DMS53 treated with DMSO at 0.1 percent for 48 hours (cell line): Measurements from ENCODE around the gene RPP38.
A peak's percentile ranks its signal among the peaks of the same experiment; 100 is the strongest.

Experiments
- DNase-seq: peaks from one replicate; lab custom pipeline; 2025; ENCODE audit not compliant: unreplicated experiment; lab: John Stamatoyannopoulos, UW

The RPP38 gene

GRCh38 chr10:15097011-15097812 is at the start of gene RPP38:
Gene RPP38 (plus strand): TSS chr10:15097355. CDS start chr10:15103315, 5,960 bp downstream.
- peak; percentile 96 for DNase-seq

DNA sequence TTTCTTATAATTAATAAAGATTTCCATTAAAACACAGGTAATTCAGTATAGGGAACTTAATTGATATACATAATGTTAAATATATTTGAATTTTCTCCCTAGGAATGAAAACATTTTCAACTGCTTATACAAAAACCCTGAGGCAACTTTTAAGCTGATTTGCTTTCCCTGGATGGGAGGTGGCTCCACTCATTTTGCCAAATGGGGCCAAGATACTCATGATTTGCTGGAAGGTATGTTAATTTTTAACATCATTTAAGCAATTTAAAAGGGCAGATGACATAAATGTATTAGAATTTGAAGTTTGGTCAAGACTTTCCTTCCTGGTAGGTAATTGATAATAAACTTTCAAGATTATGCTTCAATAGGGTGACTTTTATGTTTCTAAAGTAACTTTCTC is 47.6 kb upstream of the RPP38 start:
- DNase-seq, result no peak

DNA sequence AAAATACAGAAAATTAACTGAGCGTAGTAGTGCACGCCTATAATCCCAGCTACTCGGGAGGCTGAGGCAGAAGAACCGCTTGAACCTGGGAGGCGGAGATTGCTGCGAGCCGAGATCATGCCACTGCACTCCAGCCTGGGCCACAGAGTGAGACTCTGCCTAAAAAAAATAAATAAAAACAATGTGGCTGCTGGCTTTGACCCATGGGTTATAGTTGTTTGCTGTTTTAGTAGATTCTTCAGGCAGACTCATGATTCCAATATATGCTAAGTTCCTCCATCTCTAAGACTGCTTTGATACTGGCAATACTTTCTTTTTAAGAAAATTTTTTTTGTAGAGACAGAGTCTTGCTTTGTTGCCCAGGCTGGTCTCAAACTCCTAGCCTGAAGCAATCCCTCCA is 45.0 kb upstream of the RPP38 start:
- DNase-seq, result no peak

DNA sequence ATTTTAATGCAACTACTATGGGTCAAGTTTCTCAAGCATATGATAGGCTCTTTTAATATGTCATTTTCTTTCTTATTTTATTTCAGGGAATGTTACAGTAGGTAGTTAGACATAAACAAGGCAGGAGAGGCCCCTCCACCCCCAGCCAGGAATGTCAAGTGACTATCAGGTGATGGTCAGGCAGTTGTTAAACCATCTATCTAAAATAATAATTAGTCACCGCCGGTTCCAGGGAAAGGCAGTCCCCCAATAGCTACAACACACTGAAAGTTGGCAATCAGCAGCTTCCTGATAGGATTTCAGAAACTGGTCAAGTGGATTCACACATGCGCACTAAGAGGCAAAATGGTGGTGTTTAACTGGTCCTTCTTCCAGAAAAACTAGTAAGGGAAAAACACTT is 44.1 kb upstream of the RPP38 start:
- DNase-seq, result no peak

- no peak for DNase-seq
Observed at GRCh38 chr10:15058689-15059088, 38.5 kb upstream of the RPP38 start.

DNA sequence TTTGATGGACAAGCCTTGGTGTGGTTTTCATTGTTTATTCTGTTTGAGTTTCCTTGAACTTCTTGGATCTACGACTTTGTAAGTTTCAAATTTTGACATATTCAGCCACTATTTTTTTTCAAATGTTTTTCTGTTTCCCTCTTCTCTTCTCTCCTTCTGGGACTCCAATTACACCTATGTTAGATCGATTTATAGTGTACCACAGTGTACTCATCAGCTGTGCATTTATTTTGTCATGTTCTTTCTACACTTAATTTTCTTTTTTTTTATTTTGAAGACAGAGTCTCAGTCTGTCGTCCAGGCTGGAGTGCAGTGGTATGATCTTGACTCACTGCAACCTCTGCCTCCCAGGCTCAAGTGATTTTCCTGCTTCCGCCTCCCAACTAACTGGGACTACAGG is 37.2 kb upstream of the RPP38 start:
- no peak for DNase-seq

- no peak for DNase-seq
Observed at GRCh38 chr10:15060638-15061037, 36.5 kb upstream of the RPP38 start.

DNA sequence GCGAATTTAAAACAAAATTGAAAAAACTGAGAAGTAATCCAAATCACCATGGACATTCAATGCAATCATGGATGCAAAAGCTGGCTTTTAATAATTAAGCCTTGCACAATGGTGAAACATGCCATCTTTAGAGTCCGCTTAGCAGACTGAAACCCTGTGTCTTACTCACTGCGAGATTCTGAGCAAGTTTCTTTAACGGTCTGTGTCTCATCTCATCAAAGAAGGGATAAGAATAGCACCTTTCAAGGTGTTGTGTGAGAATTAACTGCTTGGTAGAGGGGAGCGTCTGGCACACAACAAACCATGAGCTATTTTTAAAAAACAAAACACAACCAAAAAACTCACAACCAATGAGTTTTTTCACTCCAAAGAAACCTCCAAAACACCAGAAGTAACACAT is 30.0 kb upstream of the RPP38 start:
- DNase-seq, result no peak

- DNase-seq, result no peak
Observed at GRCh38 chr10:15068802-15069201, 28.4 kb upstream of the RPP38 start.

- DNase-seq, result no peak
Observed at GRCh38 chr10:15069230-15069629, 27.9 kb upstream of the RPP38 start.

DNA sequence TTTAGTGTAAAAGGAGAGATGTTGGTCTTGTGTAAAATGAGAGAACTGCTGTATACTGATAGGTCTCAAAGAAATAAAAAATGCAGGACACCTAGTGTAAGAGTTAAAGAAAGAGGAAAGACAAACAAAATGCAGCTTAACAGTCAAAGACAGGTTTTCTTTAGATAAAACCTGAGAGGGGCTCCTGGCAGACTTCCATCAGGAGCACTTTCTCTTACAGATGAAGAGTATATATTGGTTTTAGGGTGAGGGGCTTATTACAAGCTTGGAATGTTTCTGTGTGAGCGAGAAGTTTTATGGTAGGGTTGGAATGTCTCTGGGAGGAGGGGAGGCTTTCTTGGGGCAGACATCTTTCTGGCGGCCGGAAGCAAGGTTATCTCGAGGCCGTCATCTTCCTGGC is 24.8 kb upstream of the RPP38 start:
- DNase-seq, result no peak

- no peak for DNase-seq
Observed at GRCh38 chr10:15075421-15075820, 21.7 kb upstream of the RPP38 start.

GRCh38 chr10:15083674-15084501 is 13.3 kb upstream of the RPP38 start:
- no peak for DNase-seq

- DNase-seq, result no peak
Observed at GRCh38 chr10:15084502-15084922, 12.6 kb upstream of the RPP38 start.

DNA sequence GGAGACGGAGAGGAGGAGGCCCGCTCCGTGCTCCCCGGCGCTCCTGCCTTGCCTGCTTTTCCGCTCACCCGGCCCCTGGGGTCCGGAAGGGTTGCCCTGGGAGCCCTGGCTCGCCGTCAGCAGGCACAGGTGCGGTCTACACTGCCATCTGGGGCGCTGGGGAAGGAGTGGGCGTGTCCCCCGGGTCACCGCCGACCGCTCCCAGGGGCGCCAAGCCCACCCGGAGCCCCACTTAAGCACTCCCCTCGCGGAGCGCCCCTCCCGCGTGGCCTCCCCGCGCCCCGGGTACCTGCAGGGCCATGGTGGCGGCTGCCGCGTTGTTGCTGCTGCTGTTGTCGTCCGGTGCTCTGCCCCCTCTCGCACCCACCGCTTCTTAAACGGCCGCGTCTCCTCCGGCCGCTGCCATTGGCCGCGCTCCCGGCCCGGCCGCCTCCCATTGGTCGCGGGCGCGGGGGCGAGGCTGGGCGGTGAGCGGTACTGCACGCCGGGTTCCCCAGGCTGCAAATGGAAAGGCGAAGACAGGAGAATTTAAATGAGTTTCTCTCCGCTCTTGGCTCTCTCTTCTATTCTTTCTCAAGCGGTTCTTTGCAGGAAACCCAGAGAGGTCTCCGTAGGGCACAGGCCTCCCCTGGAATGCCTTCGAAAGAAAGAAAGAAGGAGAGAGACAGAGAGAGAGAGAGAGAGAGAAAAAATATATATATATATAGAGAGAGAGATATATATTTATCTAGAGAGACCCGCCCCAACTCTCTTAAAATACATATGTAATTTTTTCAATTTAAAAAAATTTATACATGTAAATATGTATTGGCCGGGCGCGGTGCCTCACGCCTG is 8.5 kb upstream of the RPP38 start, which contains the start of gene ACBD7:
Gene ACBD7, minus strand, starts transcription at position 349 of the 834 bp plus-strand sequence. Its CDS starts 48 bp downstream, at position 301.
- peak; percentile 93 for DNase-seq

GRCh38 chr10:15091418-15091817 is 5.7 kb upstream of the RPP38 start:
- DNase-seq, result no peak

DNA sequence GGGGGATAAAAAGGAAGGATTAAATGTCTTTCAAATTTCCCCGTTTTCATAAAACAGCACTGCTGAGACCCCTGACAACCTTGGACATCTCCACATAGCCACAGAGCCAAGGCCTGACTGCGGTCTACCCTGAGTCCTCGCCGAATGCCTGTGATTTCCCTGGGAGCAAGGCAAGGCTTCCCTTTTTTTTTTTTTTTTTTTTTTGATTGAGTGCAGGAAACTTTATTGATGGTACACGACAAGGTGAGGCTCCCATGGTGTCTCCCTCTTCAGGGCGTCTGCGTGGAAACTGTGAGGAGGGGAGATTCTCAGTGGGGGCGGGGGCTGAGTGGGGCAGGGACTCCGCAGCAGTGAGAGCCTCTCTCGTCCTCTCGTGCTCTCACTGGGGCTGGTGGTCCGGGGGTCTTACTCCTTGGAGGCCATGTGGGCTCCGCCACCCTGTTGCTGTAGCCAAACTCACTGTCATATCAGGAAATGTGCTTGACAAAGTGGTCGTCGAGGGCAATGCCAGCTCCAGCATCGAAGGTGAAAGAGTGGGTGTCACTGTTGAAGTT is 4.2 kb upstream of the RPP38 start:
- DNase-seq, result no peak

DNA sequence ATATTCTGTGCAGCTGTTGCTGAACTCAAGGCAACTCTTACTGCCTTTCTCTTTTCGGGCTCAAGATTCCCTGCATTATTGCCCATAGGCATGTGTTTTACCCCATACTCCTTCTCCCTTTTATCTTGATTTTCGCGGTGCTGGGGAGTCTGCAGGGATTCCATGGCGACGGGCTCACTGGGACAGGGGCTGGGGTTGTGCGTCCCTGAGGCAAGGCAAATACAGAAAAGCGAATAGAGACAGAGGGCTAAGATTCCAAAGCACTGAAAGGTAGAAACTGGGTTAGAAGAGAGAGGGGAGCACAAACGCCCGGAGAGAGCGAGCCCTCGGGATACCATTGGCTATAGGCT is 519 bp upstream of the RPP38 start:
- DNase-seq, result no peak

GRCh38 chr10:15099886-15100285 is 2.7 kb downstream of the RPP38 start:
- DNase-seq, result no peak

DNA sequence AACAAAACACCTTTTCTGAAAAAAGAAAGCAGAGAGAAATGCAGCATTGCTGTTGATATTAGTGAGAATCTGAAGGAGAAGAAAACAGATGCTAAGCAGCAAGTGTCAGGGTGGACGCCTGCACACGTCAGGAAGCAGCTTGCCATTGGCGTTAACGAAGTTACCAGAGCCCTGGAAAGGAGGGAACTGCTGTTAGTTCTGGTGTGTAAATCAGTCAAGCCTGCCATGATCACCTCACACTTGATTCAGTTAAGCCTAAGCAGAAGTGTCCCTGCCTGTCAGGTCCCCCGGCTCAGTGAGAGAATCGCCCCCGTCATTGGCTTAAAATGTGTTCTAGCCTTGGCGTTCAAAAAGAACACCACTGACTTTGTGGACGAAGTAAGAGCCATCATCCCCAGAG is 6.4 kb downstream of the RPP38 start:
- no peak for DNase-seq
